Measurements from ENCODE around the gene HKDC1.

GRCh38 chr10:69239136-69239535 lies 19.0 kb downstream of the HKDC1 start:
- TF ChIP-seq POLR2AphosphoS5 (IDR thresholded peaks at IDR 0.05; ENCODE audit: low read depth, low read length) (no peak), TAF1 (IDR thresholded peaks at IDR 0.05; ENCODE audit: borderline replicate concordance, insufficient read depth, low read length) (no peak), REST (IDR thresholded peaks at IDR 0.05; ENCODE audit: insufficient read depth in 1 of 2, low read depth in 2 of 2, low read length in 2 of 2) (no peak)

Measured in PFSK-1 (cell line).